ENCODE results near the gene LIFR.

Gene LIFR

DNA sequence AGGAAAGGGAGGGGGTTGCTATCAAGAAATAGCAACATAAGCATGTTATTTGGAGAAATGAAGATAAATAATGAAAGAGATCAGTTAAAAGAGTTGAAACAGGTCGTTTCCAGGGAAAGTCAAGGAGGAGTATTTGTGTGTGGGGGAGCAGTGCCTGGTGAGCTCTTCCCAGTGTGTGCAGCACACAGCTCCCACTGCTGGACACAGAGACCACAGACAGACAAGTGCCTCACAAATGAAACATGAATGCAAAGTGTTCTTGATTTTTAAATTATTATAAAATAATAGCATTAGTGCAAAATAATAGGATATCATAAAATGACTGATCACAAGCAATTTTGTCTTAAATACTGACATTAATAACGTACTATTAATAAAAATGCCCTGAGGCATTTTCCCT lies 40.8 kb downstream of the LIFR start:
- DNase-seq, result no peak

DNA sequence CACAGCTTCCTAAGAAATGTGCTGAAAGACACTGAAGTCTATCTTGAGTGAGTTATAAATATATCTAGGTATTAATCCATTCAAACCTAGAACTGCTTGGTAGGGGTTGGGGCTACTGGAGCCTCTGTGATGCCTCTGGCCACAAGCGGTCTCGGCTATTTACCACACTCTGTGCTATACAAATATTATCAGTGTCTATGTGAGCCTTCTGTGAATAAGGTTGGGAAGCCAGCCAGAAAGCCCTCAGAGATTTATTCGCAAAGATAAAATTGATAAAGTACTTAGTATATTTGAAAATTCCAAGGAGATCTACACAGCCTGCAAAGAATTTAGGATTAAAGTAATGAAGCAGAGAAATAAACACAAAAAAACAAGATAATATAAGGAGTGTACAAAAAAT lies 41.4 kb downstream of the LIFR start:
- no peak for DNase-seq

DNA sequence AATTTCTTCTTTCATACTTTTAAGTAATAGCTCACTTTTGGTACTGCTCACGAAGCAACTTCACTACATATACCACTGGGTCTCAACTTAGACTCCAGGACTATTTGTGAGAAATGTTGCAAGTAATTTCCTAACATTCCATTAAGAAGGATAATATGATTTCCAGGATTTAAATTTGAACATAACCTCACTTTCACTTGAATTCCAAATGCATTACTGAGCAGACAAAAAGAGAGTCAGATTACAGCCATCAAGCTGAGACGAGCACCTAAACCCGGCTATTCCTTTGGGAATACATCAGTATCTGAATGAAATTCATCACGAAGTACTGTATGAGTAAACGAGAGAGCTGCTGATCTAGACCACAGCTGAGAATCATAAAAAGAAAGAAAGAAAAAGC lies 47.3 kb downstream of the LIFR start:
- DNase-seq, result no peak

DNA sequence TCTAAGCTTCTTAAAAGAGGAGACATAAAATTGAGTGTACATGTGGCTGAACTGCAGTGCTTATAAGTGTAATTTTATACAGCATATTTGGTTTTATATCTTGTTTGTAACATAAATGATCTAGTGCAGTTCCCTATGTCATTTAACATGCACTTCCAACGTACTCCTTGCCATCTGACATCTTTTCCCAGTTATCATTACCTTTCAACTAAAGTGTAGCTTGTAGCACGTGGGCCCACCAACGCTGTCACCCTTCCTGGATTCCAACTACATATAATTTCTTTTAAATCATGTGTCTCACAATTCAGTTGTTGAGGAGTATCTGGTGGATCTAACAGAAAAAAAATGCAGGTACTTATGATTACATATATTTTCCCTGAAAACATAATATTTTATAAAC lies 50.1 kb downstream of the LIFR start:
- no peak for DNase-seq

DNA sequence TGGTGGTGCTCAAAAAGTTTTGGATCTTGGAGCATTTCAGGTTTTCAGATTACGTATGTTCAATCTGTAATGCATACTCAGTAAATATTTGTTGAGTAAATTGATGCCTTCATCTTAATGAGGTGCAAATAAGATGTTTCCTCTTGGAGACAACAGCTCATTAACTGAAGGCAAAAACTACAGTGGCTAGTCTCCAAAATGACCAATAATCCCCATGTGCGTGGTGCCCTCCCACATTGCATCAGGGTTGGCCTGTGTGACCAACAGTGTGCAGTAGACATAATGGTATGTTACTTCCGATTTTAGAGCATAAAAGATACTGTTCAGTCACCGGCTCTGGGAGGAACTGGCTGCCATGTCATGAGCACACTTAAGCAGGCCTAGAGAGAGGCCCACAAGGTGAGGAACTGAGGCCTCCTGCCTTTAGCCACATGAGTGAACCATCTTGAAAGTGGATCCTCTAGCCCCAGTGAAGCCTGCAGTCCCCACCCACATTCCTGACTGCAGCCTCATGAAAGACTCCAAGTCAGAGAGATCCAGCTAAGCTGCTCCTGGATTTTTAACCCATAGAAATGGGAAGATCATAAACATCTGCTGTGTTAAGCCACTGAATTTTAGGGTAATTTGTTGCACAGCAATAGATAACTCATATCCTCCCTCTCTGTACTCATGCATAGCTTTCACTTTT lies 55.7 kb downstream of the LIFR start:
- DNase-seq, result no peak

DNA sequence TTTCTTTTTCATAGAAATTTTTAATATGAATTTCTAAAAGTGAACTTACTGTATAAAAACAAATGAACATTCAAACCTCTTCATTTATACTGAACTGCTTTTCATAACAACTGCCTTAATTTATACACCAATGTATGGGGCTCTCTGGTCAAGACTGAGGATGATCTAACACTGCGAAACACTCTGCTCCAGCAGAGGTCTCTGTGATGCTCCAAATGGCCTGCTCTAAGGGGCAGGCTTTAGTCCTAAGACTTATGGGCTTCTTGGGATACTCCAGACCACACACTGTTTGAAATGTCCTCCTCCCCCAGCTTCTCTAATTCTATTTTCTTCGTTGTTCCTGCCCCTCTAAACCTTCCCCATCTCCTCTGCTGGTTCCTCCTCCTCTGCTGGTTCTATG lies 58.5 kb downstream of the LIFR start:
- no peak for DNase-seq

DNA sequence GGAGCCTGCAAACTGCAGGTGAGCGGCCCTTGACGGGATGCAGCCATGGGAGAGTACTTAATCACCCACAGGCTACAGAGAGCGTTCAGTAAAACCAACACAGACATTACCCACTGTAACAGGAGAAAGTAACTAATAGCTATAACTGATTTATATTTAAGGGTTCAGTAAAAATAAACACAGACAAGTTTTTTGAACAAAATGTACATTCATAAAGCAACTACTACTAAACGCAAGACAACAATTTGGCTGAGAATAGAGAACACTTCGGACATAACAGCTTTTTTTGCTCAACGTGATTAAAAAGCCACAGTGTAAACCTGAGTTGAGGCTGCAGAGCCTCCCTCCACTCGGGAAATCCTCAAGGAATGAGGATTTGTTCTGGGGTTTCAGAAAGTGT lies 61.7 kb downstream of the LIFR start:
- no peak for DNase-seq

DNA sequence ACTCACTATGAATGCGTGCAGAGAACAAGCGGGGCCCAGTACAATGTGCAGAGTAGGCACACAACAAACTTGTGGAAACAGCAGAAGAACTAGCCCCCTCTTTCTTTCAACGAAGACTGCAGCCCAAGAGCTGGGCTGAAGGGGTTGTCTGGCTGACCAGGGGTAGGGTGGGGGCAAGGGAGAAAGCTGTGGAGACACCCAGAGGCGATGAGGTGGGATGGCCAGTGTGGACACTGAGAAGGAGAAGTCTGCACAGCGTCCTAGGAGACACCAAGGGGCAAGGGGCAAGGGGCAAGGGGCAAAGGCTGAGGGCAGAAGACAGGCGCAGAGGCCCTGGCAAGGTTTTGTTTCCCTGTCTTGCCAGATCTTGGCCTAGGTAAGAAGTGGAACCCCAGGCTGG lies 62.3 kb downstream of the LIFR start:
- DNase-seq, result no peak

DNA sequence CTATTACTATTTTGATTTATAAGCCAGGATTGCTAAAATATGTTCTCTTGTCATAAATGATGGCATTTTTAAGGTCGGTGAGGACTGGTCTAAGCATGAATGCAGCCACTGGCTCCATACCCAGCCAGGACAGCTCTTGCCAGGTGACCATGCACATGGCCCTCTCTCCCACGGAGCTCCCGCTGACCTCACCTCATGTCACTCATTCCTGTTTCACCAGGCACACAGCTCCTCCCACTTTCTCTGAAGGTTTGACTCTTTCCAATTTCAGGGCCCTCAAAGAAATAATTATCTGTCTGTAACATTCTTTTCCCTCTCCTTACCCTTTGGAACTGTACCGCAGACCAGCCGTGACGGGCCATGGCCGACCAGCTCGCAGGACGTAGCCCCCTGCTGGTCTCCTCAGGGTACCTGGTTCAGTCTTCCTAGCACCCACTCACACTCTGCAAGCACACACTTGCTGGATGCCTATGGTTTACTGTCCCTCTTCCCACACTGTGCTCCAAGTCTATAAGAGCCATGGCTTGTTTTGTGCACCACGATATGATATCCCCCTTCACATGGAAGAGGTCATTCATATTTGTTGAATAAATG lies 72.5 kb downstream of the LIFR start:
- DNase-seq, result no peak

DNA sequence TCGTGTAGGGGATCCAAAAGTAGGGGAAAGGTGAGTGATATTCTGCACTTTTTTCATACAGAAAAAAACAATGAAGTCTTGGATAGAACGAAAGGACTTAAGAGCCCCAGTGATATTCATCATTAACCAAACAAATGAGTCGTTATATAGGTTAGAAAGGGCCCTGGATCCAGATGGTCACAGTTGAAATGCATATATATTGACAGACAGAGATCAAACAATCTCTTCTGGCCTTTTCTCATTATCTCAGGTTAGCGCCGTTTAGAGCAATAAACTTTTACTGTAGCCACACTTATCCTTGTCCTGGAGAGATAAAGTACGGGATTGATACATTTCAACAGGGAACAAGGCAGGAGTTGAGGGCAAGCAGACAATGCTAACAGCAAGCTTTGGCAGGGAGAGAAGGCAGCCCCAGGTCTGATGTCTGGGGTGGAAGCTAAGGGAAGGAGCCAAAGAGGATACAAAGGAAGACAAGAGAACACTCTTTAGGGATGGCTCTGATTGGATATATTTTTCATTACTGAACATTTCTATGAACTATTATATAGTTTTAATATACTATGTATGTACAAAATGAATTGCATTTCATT lies 77.0 kb downstream of the LIFR start:
- no peak for DNase-seq

DNA sequence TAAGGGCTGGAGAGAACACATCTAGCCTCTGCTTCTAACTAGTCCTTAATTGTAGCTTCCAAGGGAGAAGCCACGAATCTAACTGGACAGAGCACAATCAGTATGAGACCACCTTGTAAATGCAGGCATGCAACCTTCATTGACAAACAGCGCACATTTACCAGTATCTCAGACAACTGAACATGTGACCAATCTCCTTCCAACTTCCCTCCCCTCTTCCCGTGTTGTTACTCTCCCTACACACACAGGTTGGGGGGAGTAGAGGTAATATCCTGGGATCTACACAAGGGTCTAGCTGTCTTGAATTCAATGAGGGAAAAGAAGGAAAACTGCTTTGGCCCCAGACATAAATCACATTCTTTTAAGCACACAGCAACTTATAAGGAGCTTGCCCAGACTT lies 77.6 kb downstream of the LIFR start:
- no peak for DNase-seq

DNA sequence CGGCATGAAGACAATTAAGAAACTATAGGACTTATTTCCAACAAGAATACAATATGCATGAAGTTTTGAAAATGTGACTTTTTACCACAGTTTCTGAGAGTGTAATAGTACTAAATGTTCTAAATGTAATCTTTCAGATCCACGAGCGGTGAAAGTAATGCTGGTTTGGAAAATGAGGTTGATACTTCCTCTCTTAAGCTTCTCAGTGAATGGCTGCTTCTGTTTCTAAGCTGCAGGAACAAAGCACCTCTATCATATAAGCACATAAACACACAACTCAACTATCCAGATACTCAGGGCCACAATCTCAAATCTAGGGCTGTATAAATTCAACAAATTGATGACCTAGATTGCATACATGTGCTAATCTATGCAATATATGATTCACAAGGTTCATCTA lies 78.3 kb downstream of the LIFR start:
- no peak for DNase-seq

DNA sequence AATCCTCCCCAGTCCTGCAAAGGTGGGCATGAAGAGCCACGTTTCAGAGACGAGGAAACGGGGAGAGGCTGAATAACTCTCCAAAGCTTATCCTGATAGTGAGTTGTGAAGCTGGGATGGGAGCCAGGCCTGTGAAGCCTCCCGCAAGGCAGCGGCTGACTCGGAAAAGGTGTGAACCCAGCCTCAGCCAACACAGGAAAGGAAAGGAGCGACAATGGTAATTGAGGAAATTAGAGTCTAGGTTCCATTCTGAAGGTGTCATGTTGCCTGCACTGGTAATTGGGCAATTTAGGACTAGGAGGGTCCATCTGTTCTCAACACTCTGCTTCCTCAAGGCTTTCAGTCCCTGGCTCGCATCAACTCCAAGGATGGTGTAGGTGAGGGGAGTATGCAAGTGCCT lies 83.4 kb downstream of the LIFR start:
- no peak for DNase-seq

DNA sequence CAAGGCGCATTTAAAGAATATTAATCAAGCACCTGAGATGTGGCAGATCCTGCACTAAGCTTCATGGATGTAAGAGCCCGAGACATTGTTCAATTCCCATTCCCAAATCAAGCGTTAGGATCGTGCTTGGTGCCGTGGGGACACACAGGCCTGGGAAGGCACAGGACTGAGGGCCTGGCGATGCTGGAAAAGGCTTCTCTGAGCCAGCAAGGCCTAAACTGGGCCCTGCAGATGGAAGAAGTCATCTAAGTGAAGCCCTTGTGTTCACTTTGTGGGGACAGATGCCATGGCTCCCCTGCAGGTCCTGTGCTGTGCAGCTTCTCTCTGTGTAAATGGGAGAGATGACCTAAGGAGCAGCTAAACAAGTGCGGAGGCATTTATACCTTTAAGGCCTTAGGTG lies 83.9 kb downstream of the LIFR start:
- DNase-seq, result no peak

DNA sequence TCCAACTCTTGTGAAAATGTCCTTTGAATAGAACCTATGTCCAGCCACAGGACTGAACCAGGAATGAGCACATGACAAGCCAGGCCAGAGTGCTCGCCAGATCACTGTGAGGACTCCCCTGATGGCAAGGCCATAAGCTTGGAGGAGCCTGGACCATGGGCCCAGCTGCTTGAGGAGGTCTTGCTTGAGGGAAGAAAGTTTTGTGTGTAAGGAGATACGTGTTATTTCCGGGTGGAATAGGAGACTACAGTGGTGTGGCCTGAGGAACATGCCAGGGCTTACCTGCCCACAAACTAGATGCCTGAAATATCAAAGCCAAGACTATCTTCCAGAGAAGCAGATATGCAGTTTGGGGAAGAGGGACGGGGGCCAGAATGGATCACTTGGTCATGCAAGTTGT lies 84.7 kb downstream of the LIFR start:
- no peak for DNase-seq

DNA sequence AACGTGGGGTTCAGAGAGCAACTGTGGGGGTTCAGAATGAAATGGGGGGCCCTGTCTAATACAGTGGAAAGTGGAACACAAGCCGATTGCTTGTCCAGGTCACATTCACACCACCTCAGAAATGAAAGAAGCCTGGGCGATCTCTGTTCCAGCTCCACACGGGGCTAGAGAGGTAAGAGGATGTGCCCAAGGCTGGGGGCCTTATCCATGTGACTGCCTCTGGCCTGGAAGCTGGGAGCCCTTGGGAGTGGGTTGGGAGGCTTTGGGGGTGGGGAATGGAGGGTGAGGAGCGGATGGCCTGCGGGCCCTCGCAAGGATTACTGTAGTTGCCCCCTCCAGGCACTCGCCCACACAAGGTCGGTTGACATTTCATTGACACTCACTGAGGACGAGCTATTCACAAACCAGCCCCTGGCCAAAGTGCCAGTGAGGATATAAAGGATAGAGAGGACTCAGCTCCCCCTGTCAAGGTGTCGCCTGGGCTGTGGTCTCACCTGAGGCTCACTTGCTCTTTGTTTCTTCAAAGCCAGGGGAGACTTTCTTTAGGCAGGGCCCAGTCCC lies 86.7 kb downstream of the LIFR start:
- DNase-seq, result no peak

DNA sequence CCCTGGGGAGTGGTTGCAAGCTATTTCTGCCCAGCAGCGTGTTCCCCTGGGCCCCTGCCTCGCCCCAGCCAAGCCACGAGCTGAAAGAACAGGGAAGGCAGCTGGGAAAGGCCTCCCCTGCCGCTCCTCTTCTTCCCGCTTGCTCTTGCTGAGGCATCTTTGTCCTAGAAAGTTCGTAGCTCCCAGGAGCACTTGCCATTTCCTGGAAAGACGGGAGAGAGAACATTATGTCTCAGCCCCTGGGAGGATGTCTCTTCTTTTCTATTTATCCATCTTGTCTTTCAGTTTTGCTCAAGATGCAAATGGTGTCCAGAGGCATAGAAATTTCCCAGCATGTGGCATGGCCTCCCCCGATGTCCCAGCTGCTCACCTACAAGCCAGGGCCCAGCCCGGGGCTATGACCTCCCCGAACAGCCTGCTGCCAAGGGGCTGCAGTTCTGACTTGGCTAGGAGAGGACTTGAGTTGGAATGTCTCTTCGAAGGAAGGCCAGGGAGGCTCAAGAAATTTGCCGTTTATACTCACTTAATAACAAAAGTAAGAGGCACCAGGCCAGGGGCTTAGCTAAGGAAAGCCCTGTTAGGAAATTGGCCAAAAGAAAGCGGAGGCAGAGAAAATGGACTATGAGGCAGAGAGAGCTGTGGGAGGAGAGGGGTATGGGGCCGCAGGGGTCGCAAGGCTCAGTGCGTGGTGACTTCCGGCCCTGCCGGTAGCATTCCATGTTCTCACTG lies 87.3 kb downstream of the LIFR start:
- DNase-seq, result no peak

DNA sequence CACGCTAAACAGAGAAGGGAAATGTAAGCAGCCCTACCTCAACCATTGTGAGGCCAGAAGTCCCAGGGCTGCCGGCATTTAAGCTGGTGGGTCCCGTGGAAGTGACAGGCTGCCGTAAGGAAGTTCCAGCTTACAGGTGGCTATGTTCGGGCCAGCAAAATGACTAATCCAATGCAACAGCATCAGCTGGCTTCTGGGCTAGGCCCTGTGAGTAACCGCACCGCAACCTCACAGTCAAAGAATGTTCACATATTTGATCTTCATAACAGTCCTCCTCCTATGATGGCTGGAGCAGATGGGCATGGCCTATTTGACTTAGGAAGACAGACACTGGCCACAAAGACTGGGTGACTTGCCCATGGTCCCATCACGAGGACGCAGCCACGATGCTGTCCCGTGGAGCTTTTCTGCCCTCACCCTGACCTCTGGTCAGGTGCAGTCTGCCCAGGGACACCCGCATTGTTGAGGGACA lies 88.2 kb downstream of the LIFR start:
- no peak for DNase-seq

DNA sequence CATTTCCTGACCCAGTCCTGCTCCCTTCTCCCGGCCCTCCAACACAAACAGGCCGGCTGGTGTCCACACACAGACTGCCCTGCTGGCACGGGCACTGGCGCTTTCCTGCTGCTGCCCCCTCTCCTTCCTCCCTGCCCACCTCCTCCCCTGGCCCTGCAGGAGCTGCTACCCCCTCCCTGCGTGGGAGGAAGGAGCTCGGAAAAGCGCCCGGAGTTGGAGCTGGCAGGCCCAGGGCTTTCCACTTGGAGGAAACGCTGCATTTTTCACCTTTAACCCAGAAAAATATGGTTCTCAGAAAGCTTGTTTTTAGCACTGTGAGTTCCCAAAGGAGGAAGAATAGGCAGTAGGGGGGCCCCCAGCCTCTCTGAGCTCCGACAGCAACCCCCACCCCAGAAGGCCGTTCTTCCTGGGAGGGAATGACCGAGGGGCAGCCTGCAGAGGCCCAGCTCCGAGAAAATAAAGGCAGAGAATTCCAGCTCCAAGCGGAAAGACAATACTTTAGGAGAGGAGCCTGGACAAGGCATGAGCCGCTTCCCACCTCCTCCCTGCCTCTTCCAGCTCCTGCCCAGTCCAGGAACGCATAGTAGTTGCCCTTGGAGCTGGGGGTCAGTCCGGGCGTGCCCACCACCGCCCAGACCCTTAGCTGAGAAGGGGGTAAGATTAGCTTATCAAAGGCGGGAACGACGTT lies 88.9 kb downstream of the LIFR start:
- no peak for DNase-seq

DNA sequence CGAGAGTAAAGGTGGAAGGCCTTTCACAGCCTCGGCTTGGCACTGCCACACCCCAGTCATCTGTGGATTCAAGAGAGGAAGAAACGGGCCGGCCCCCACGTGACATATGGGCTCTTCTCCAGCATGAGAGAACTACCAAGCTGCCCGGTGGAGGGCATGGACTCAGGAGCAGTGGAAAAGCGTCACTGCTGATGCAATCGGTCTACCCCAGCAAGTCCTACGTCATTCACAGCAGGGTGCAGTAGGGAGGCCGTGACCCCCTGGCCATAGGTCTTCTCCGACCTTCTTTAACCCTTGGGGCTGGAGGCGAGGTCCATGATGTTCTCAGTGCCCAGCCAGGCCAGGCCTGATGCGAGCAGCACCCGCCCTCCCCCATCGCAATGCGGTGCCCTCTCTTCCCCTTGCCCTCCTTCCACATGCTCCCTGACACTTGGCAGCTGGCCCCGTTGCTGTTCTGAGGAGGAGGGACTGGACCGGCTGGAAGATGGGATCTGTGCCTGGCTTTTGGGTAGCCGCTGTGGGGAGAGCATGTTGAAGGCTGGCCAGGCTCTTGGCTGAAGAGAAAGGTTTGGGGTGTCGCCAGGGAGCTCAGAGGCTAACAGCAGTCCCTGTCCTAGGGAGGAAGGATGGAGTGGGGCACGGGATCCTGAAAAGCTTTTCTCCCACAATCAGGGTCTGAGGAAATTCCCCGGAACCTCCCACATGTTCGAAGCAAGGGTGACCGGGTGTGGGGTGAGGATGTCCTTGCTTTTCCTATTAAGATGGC lies 89.8 kb downstream of the LIFR start:
- no peak for DNase-seq

DNA sequence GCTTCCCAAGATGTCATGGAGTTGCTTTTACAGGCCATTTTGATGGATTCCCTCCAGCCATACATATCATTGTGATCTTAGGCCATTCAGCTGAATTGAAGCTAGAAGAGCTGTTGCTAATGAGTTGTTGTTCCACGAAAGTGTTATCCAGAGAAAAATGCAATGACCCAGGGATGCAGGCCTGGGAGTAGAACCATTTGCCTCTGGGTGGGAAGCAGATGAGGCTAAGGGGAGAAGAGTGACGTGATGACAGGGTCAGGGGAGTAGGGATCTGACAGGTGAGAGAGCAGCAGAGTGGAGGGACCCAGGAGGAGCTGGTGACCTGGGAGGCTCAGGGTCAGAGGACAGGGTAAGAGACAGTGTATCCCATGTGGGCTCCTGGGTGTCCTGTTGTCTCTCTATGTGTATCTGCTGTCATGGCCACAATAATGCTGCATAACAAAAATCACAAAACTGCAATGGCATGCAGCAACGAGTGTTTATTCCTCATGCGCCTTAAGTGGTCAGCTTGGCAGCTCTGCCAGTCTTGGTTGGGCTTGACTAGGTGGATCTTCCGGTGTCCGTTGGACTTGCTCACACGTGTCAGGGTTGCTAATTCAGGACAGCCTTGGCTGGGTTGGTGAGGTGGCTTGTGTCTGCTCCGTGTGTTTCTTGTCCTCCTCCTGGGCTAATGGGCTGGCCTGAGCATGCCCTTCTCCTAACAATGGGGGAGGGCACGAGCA lies 90.6 kb downstream of the LIFR start:
- no peak for DNase-seq

DNA sequence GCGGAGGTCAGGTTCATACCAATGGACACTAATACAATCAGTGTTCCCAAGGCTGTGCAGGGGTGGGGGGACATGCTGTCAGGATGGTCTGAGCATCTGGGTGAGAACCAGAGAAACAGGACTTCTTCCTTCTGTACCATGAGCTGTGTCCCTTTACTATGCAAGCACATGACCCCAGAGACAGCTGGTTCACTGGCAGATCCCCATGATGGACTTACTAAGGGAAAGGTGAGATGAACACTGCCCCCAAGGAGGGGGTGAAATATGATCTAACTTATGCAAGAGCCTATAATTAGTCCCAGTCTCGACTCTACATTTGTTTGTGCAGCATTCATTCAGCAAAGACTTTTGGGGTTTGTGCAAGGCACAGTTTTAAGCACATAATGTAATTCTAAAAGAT lies 91.4 kb downstream of the LIFR start:
- DNase-seq, result no peak

Data from NCI-H1694 (cell line).